Right atrium auricular region (tissue), 2 donors: Measurements from ENCODE around the gene HAT1. TPM values are rescaled to one million over a fixed set of nuclear protein-coding genes. Genes with fewer than 3 reads are reported as not detected.

Source experiments
- DNase-seq: peaks from one replicate; pipeline ENCODE4 v3.0.0-alpha.2; 2019; ENCODE audit warnings: low spot score
- H3K27ac ChIP-seq, 2 donors: fragments of 200-600 bp; sonication (generic); 1 replicate in 1 of 2; 2 replicates in 1 of 2; pipeline ENCODE4 v1.5.1; 2016 to 2019
- H3K27me3 ChIP-seq, 2 donors: fragments of 200-600 bp; sonication (generic); one replicate each; pipeline versions ENCODE4 v1.5.1 to v1.6.0; 2017 to 2019
- H3K36me3 ChIP-seq: fragments of 200-600 bp; sonication (generic); one replicate; pipeline ENCODE4 v1.5.1; 2016
- H3K4me1 ChIP-seq, 2 donors: fragments of 200-600 bp; sonication (generic); one replicate each; pipeline versions ENCODE4 v1.5.1 to v1.6.0; 2017 to 2019
- H3K4me3 ChIP-seq, 2 donors: fragments of 200-600 bp; sonication (generic); 1 replicate in 1 of 2; 2 replicates in 1 of 2; pipeline ENCODE4 v1.5.1; 2017 to 2019; ENCODE audit warnings: mild to moderate bottlenecking in 1 of 2, moderate library complexity in 1 of 2
- H3K9me3 ChIP-seq, 2 donors: fragments of 200-600 bp; sonication (generic); one replicate each; pipeline ENCODE4 v1.5.1; 2019
- CTCF ChIP-seq, 2 donors: fragments of 200-600 bp; sonication (generic); IDR thresholded peaks; one replicate each; pipeline ENCODE4 v1.5.1; 2019; ENCODE audit warnings: antibody characterized with exemption in 2 of 2
- total RNA-seq, 2 donors: library from RNA; depleted of rRNA; stranded (reverse); fragments of >200 nt; gene quantifications; one replicate each; pipeline ENCODE4 v1.1.0, GENCODE V29; 2016

The HAT1 gene
- total RNA-seq, 2 donors from 2014 or later: 22.8 to 25.8 TPM

DNA sequence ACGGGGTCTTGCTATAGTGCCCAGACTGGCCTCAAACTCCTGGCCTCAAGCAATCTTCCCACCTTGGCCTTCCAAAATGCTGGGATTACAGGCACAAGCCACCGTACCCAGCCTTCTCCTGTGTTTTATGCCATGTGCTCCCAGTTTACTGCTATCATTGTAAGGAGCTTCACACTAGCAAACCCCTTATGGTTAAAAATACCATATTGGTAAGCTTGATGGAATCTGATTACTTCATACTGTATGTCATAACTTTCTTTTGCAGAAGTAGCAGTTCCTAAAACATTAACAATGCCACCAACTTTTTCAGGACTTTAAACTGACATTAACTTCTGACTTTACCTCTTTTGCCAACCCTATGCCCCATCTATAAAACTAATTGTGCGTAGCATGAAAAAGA lies 36.2 kb downstream of the HAT1 start:
- Histone ChIP-seq H3K4me1 (no peaks in the 10 kb centered on the region), H3K27ac (no peak overlapping the region), H3K36me3 (no peaks in the 10 kb centered on the region), H3K27me3 (no peaks in the 10 kb centered on the region), H3K4me3 (no peak overlapping the region), H3K9me3 (no peaks in the 10 kb centered on the region)
- no peak for DNase-seq
- TF ChIP-seq CTCF (IDR thresholded peaks at IDR 0.05): no peak

DNA sequence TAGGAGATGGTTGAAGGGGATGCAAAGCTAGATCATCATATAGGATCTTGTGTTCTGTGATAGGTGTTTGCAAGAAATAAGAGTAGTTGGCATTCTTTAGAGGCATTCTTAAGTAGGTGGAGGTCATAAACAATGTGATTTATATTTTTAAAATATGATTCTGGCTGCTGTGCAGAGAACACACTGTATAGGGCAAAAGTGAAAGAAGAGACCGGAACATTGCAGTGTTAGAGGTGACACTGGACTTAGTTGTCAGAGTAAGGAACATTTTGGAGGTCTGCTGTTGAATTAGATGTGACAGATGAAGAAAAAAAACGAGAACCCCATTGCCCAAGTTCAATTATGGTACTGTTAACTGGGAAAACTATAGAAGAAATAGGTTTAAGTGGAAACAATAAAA lies 37.7 kb downstream of the HAT1 start:
- no peak for DNase-seq
- Histone ChIP-seq H3K9me3 (no peaks in the 10 kb centered on the region), H3K4me3 (no peak overlapping the region), H3K27me3 (no peaks in the 10 kb centered on the region), H3K27ac (no peak overlapping the region), H3K4me1 (no peaks in the 10 kb centered on the region), H3K36me3 (no peaks in the 10 kb centered on the region)
- TF ChIP-seq CTCF (IDR thresholded peaks at IDR 0.05): no peak

- Histone ChIP-seq H3K27ac (no peak overlapping the region), H3K4me1 (no peaks in the 10 kb centered on the region), H3K36me3 (no peaks in the 10 kb centered on the region), H3K4me3 (no peak overlapping the region), H3K27me3 (no peaks in the 10 kb centered on the region), H3K9me3 (no peaks in the 10 kb centered on the region)
- no peak for TF ChIP-seq CTCF (IDR thresholded peaks at IDR 0.05)
- DNase-seq: no peak
Measured at GRCh38 chr2:171960570-171960969, 38.3 kb downstream of the HAT1 start.

- no peaks in the 10 kb centered on the region for H3K9me3 ChIP-seq
- TF ChIP-seq CTCF (IDR thresholded peaks at IDR 0.05): no peak
- H3K4me1 ChIP-seq: no peaks in the 10 kb centered on the region
- peaks cover 22% of the 10 kb centered on the region for H3K36me3 ChIP-seq
- no peaks in the 10 kb centered on the region for H3K27me3 ChIP-seq
- no peak for DNase-seq
- H3K4me3 ChIP-seq: no peak overlapping the region
- no peak overlapping the region for H3K27ac ChIP-seq
Measured at GRCh38 chr2:171963198-171963597, 40.9 kb downstream of the HAT1 start.

GRCh38 chr2:171964308-171964707 lies 42.0 kb downstream of the HAT1 start:
- no peak for DNase-seq

More at GRCh38 chr2:171964308-171964707, 42.0 kb downstream of the HAT1 start:
- H3K4me1 ChIP-seq: no peaks in the 10 kb centered on the region
- no peak for TF ChIP-seq CTCF (IDR thresholded peaks at IDR 0.05)
- no peak overlapping the region for H3K27ac ChIP-seq
- peaks cover 22% of the 10 kb centered on the region for H3K36me3 ChIP-seq
- H3K9me3 ChIP-seq: no peaks in the 10 kb centered on the region
- H3K4me3 ChIP-seq: no peak overlapping the region
- no peaks in the 10 kb centered on the region for H3K27me3 ChIP-seq
